H1 (cell line): ENCODE data around the gene COMP. TPM values are rescaled to one million over a fixed set of nuclear protein-coding genes. Genes with fewer than 3 reads are reported as not detected.

ENCODE experiments used
- CTCF ChIA-PET: fragments of 300-600 bp; sonication (Branson Sonifier 250); formaldehyde crosslinking; loops from one replicate; lab custom pipeline; 2021; ENCODE audit not compliant: partially characterized antibody; lab: Charles Lee
- POLR2A ChIA-PET: fragments of 300-600 bp; sonication (Branson Sonifier 250); formaldehyde crosslinking; loops from one replicate; lab custom pipeline; 2021; ENCODE audit warnings: inconsistent platforms; ENCODE audit not compliant: partially characterized antibody; lab: Charles Lee
- DNase-seq, 2 experiments: peaks; one replicate each; pipeline versions ENCODE4 v3.0.0 to v3.0.0-alpha.2; 2010 to 2022; ENCODE audit warnings: low spot score in 2 of 2, low read depth in 1 of 2, mixed read lengths in 1 of 2
- FAIRE-seq: peaks from 2 replicates; lab custom pipeline; 2011; peaks lifted over from hg19 to GRCh38; lab: Jason Lieb, UNC
- H2AFZ ChIP-seq: 2 replicates; pipeline ENCODE4 v1.8.1; 2012; ENCODE audit warnings: low read length, inconsistent platforms
- H2AK5ac ChIP-seq: 2 replicates; pipeline ENCODE4 v1.6.1; 2013; ENCODE audit warnings: low read depth, low read length
- H2BK120ac ChIP-seq: replicated peaks from 2 replicates; pipeline ENCODE3; 2013; ENCODE audit warnings: low read depth, low read length, inconsistent platforms
- H2BK12ac ChIP-seq: 2 replicates; pipeline ENCODE4 v1.6.1; 2013; ENCODE audit warnings: low read depth, low read length
- H2BK15ac ChIP-seq: 2 replicates; pipeline ENCODE4 v1.6.1; 2013; ENCODE audit warnings: low read length
- H2BK20ac ChIP-seq: 2 replicates; pipeline ENCODE4 v1.6.1; 2013; ENCODE audit warnings: low read length
- H2BK5ac ChIP-seq: 2 replicates; pipeline ENCODE4 v1.6.1; 2013; ENCODE audit warnings: low read depth, low read length
- H3K14ac ChIP-seq: 2 replicates; pipeline ENCODE4 v1.6.1; 2013; ENCODE audit warnings: inconsistent platforms; ENCODE audit not compliant: insufficient read length
- H3K18ac ChIP-seq: 2 replicates; pipeline ENCODE4 v1.6.1; 2013; ENCODE audit warnings: low read length; ENCODE audit errors: extremely low read depth
- H3K23ac ChIP-seq: 2 replicates; pipeline ENCODE4 v1.6.1; 2013; ENCODE audit warnings: inconsistent platforms; ENCODE audit not compliant: insufficient read length
- H3K23me2 ChIP-seq: 2 replicates; pipeline ENCODE4 v1.6.1; 2013; ENCODE audit warnings: low read depth, low read length
- H3K27ac ChIP-seq: 2 replicates; pipeline ENCODE4 v1.6.1; 2011; ENCODE audit warnings: low read depth, low read length, inconsistent platforms
- H3K27me3 ChIP-seq, 4 experiments: replicated peaks in 1 of 4; 1 replicate in 1 of 4; 2 replicates in 3 of 4; pipeline versions ENCODE4 v1.6.1 to v1.8.1; 2011 to 2013; ENCODE audit warnings: low read length in 3 of 4, mild to moderate bottlenecking in 3 of 4, inconsistent platforms in 2 of 4, mixed read lengths in 2 of 4, moderate library complexity in 1 of 4; ENCODE audit not compliant: control insufficient read depth in 3 of 4, insufficient read depth in 3 of 4; ENCODE audit errors: extremely low read depth in 1 of 4
- H3K36me3 ChIP-seq, 4 experiments: 2 replicates each; pipeline versions ENCODE4 v1.6.1 to v1.8.1; 2011 to 2013; ENCODE audit warnings: mild to moderate bottlenecking in 4 of 4, low read length in 3 of 4, moderate library complexity in 2 of 4, control low read depth in 1 of 4, inconsistent platforms in 1 of 4; ENCODE audit not compliant: insufficient read depth in 4 of 4, control insufficient read depth in 2 of 4
- H3K4ac ChIP-seq: replicated peaks from 2 replicates; pipeline ENCODE3; 2013; ENCODE audit warnings: low read length, low read depth, mixed read lengths, inconsistent platforms; ENCODE audit not compliant: insufficient read length
- H3K4me1 ChIP-seq, 4 experiments: replicated peaks in 1 of 4; 1 replicate in 1 of 4; 2 replicates in 3 of 4; pipeline versions ENCODE4 v1.6.1 to v1.8.1; 2011 to 2013; ENCODE audit warnings: low read length in 3 of 4, inconsistent platforms in 2 of 4, mixed read lengths in 1 of 4; ENCODE audit not compliant: insufficient read depth in 4 of 4, control insufficient read depth in 3 of 4
- H3K4me2 ChIP-seq, 2 experiments: 2 replicates each; pipeline versions ENCODE4 v1.6.1 to v1.8.1; 2011 to 2013; ENCODE audit warnings: low read depth in 2 of 2, low read length in 2 of 2, control low read depth in 1 of 2, inconsistent platforms in 1 of 2, mild to moderate bottlenecking in 1 of 2; ENCODE audit not compliant: insufficient read depth in 1 of 2
- H3K4me3 ChIP-seq, 4 experiments: fragments of 200-600, 300-600 bp in 1 of 4; sonication (generic), shearing (Covaris generic), sonication (Bioruptor Twin) in 1 of 4; 2 replicates each; pipeline versions ENCODE4 v1.5.1 to v1.8.1; 2011 to 2016; ENCODE audit warnings: low read length in 4 of 4, low read depth in 3 of 4, control low read depth in 2 of 4, inconsistent platforms in 2 of 4, mild to moderate bottlenecking in 2 of 4, mixed read lengths in 1 of 4, moderate library complexity in 1 of 4; ENCODE audit not compliant: insufficient read depth in 2 of 4; ENCODE audit errors: extremely low read depth in 1 of 4
- H3K56ac ChIP-seq: replicated peaks from 2 replicates; pipeline ENCODE3; 2013; ENCODE audit warnings: low read depth, mild to moderate bottlenecking, mixed read lengths, low read length, inconsistent platforms; ENCODE audit not compliant: insufficient read length
- H3K79me1 ChIP-seq: 2 replicates; pipeline ENCODE4 v1.6.1; 2013; ENCODE audit warnings: low read depth, low read length, control low read depth
- H3K79me2 ChIP-seq, 2 experiments: 2 replicates each; pipeline versions ENCODE4 v1.6.1 to v1.8.1; 2012 to 2013; ENCODE audit warnings: low read length in 2 of 2, mild to moderate bottlenecking in 2 of 2, inconsistent platforms in 1 of 2; ENCODE audit not compliant: insufficient read depth in 2 of 2, control insufficient read depth in 1 of 2
- H3K9ac ChIP-seq, 4 experiments: replicated peaks in 1 of 4; 1 replicate in 1 of 4; 2 replicates in 3 of 4; pipeline versions ENCODE4 v1.6.1 to v1.8.1; 2011 to 2013; ENCODE audit warnings: low read depth in 3 of 4, low read length in 3 of 4, control low read depth in 2 of 4, mild to moderate bottlenecking in 2 of 4, moderate library complexity in 2 of 4, inconsistent platforms in 1 of 4; ENCODE audit errors: extremely low read depth in 1 of 4
- H3K9me3 ChIP-seq, 2 experiments: 2 replicates each; pipeline versions ENCODE4 v1.6.1 to v1.8.1; 2012 to 2013; ENCODE audit warnings: mild to moderate bottlenecking in 2 of 2, moderate library complexity in 2 of 2, control low read depth in 1 of 2, inconsistent platforms in 1 of 2, low read depth in 1 of 2, low read length in 1 of 2, mixed read lengths in 1 of 2; ENCODE audit not compliant: insufficient read depth in 2 of 2
- H4K20me1 ChIP-seq, 2 experiments: replicated peaks in 1 of 2; 2 replicates each; pipeline versions ENCODE3 to v1.8.1; 2011 to 2013; ENCODE audit warnings: inconsistent platforms in 2 of 2, low read length in 2 of 2, mild to moderate bottlenecking in 1 of 2; ENCODE audit not compliant: insufficient read depth in 2 of 2, control insufficient read depth in 1 of 2
- H4K5ac ChIP-seq: 2 replicates; pipeline ENCODE4 v1.6.1; 2013; ENCODE audit warnings: low read length, low read depth, mixed read lengths, inconsistent platforms; ENCODE audit not compliant: insufficient read length
- H4K8ac ChIP-seq: 2 replicates; pipeline ENCODE4 v1.8.0; 2013; ENCODE audit warnings: mild to moderate bottlenecking, moderate library complexity, low read length, inconsistent platforms; ENCODE audit not compliant: insufficient read depth; ENCODE audit errors: extremely low read depth
- H4K91ac ChIP-seq: replicated peaks from 2 replicates; pipeline ENCODE3; 2013; ENCODE audit warnings: low read length, mixed read lengths, inconsistent platforms; ENCODE audit not compliant: insufficient read length
- ATF2 ChIP-seq: IDR thresholded peaks from 2 replicates; pipeline ENCODE4 v1.6.1; 2012; ENCODE audit warnings: low read length, inconsistent platforms
- BACH1 ChIP-seq: IDR thresholded peaks from 2 replicates; pipeline ENCODE4 v1.6.1; 2012; ENCODE audit warnings: low read length, improper control_type of control experiment
- CBX5 ChIP-seq: fragments of 300-800, 300-1000 bp; sonication (generic); IDR thresholded peaks from 2 replicates; pipeline ENCODE4 v1.7.1; 2016; ENCODE audit warnings: antibody characterized with exemption, low read length, low read depth
- CEBPB ChIP-seq: IDR thresholded peaks from 2 replicates; pipeline ENCODE4 v1.6.1; 2012; ENCODE audit warnings: low read depth, low read length
- GABPA ChIP-seq: IDR thresholded peaks from 2 replicates; pipeline ENCODE4 v1.6.1; 2011; ENCODE audit warnings: mild to moderate bottlenecking, low read length, moderate library complexity, borderline replicate concordance; ENCODE audit not compliant: insufficient read depth
- GTF2F1 ChIP-seq: IDR thresholded peaks from 2 replicates; pipeline ENCODE4 v1.6.1; 2012; ENCODE audit warnings: low read depth, low read length, improper control_type of control experiment, borderline replicate concordance
- HDAC6 ChIP-seq: IDR thresholded peaks from one replicate; pipeline ENCODE4 v1.7.1; 2012; ENCODE audit warnings: low read depth, mild to moderate bottlenecking, inconsistent platforms, low read length, moderate library complexity
- PHF8 ChIP-seq: fragments of 200-600 bp; sonication (generic); conservative IDR thresholded peaks from 2 replicates; pipeline ENCODE4 v1.7.1; 2012; ENCODE audit warnings: low read depth, mild to moderate bottlenecking, inconsistent platforms, low read length, moderate library complexity
- POLR2AphosphoS5 ChIP-seq: IDR thresholded peaks from 2 replicates; pipeline ENCODE4 v1.6.1; 2011; ENCODE audit warnings: low read depth, low read length
- RXRA ChIP-seq: IDR thresholded peaks from 2 replicates; pipeline ENCODE4 v1.6.1; 2011; ENCODE audit warnings: low read depth, mild to moderate bottlenecking, low read length, moderate library complexity; ENCODE audit not compliant: insufficient read depth
- SIX5 ChIP-seq: IDR thresholded peaks from 2 replicates; pipeline ENCODE4 v1.6.1; 2011; ENCODE audit warnings: mild to moderate bottlenecking, low read depth, low read length
- TAF7 ChIP-seq: optimal IDR thresholded peaks from 2 replicates; pipeline ENCODE3; 2011; ENCODE audit warnings: low read depth, mild to moderate bottlenecking, inconsistent platforms, low read length, moderate library complexity, borderline replicate concordance
- WGBS, 2 experiments: shearing (Covaris generic) in 1 of 2; methylation state at CpG; one replicate each; pipeline versions ENCODE4 v1.1.6 to v1.1.7; 2013 to 2015; ENCODE audit warnings: low lambda C conversion rate in 2 of 2, mixed read lengths in 2 of 2, inconsistent platforms in 1 of 2, low coverage in 1 of 2, missing lambda C conversion rate in 1 of 2; ENCODE audit not compliant: insufficient replicate concordance in 2 of 2, insufficient coverage in 1 of 2, insufficient read length in 1 of 2; ENCODE audit errors: extremely low coverage in 1 of 2, missing lambda C conversion rate in 1 of 2; 5-methylcytosine and 5-hydroxymethylcytosine counted together
- polyA plus RNA-seq, 7 experiments: library from polyadenylated mRNA; depleted of rRNA in 3 of 7; stranded (reverse) in 5 of 7; unstranded in 2 of 7; fragments of >200 nt in 5 of 7; fragments of 200-250 nt in 2 of 7; gene quantifications; 1 replicate in 5 of 7; 2 replicates in 1 of 7; 4 replicates in 1 of 7; pipeline versions ENCODE4 v1.2.1 to v1.2.3, GENCODE V29; 2011 to 2013; ENCODE audit warnings: missing spikeins in 2 of 7, mixed read lengths in 2 of 7
- total RNA-seq: library from RNA; stranded (reverse); fragmentation: NEBNext Ultra II Directional; extraction: Animal tissue kit (Norgen Biotek cat#: 25700); gene quantifications from 2 replicates; pipeline ENCODE4 v1.2.1, GENCODE V29; 2021

The COMP gene
- total and polyA plus RNA-seq, 2 of the 8 experiments (the other 6 are each of a cell fraction or from before 2014, with no cell fraction given): 0.17 TPM

- 56% methylated on average over 20 of the region's 21 CpGs; no CpG with 5 or more reads in 1 of the 2 experiments for WGBS, 2 experiments
- peaks cover 13% of the 10 kb centered on the region; the same call in 1 of the 2 replicates for H3K23me2 ChIP-seq
- no peaks in the 10 kb centered on the region; a peak in 1 of 4 replicates for H3K9me3 ChIP-seq
- H2AK5ac ChIP-seq: no peak overlapping the region
- H3K27me3 ChIP-seq: peaks cover 34 to 74% (median 62%) of the 10 kb centered on the region in 4 experiments
- no peak overlapping the region for H3K56ac ChIP-seq
- H3K4me2 ChIP-seq: no peak overlapping the region
- POLR2A ChIA-PET: interaction anchor here (0.6 to 0.7 kb wide), 2 partner anchors 9 to 96 kb away, joined by 3 read pairs; no protein-coding TSS in a partner anchor
- no peak overlapping the region for H4K91ac ChIP-seq
- H3K14ac ChIP-seq: no peak overlapping the region
- H2BK5ac ChIP-seq: no peak overlapping the region
- no peak overlapping the region for H3K23ac ChIP-seq
- H4K5ac ChIP-seq: no peak overlapping the region
- H2AFZ ChIP-seq: no peak overlapping the region
- H4K20me1 ChIP-seq: peaks cover 2 to 23% of the 10 kb centered on the region in 2 experiments
- no peak overlapping the region for H3K9ac ChIP-seq
- no peak overlapping the region for H3K4me3 ChIP-seq
- CTCF ChIA-PET: interaction anchor here (1.2 to 3.2 kb wide), 2 partner anchors 9 to 52 kb away, joined by 5 to 22 read pairs; no protein-coding TSS in a partner anchor
- FAIRE-seq: no peak
- no peak overlapping the region for H2BK20ac ChIP-seq
- H3K4ac ChIP-seq: no peak overlapping the region
- no peak overlapping the region for H2BK15ac ChIP-seq
- H3K79me2 ChIP-seq: no peaks in the 10 kb centered on the region
- DNase-seq: no peak
- no peaks in the 10 kb centered on the region for H3K79me1 ChIP-seq
- H3K27ac ChIP-seq: no peak overlapping the region
- H2BK120ac ChIP-seq: no peak overlapping the region
- H3K36me3 ChIP-seq: peaks cover 0 to 7% (median 0%) of the 10 kb centered on the region in 4 experiments; a peak in 1 of 8 replicates
- no peak overlapping the region for H3K18ac ChIP-seq
- H3K4me1 ChIP-seq: peaks cover 0 to 8% (median 2%) of the 10 kb centered on the region in 4 experiments; a peak in 3 of 7 replicates
- H2BK12ac ChIP-seq: no peak overlapping the region
- H4K8ac ChIP-seq: no peak overlapping the region
- TF ChIP-seq GABPA (no peak), GTF2F1 (no peak), SIX5 (no peak), PHF8 (no peak), CBX5 (no peak), RXRA (no peak), BACH1 (no peak), TAF7 (no peak), ATF2 (no peak), POLR2AphosphoS5 (no peak), CEBPB (no peak), HDAC6 (no peak)
Observed at GRCh38 chr19:18795540-18795939, 4.4 kb upstream of the COMP start.
